NOMO-1 treated with DMSO at 0.1 percent for 48 hours (cell line): ENCODE measurements around the gene CCDC33.

Experiments used
- DNase-seq: peaks from one replicate; lab custom pipeline; 2025; ENCODE audit not compliant: unreplicated experiment; lab: John Stamatoyannopoulos, UW

The CCDC33 gene

DNA sequence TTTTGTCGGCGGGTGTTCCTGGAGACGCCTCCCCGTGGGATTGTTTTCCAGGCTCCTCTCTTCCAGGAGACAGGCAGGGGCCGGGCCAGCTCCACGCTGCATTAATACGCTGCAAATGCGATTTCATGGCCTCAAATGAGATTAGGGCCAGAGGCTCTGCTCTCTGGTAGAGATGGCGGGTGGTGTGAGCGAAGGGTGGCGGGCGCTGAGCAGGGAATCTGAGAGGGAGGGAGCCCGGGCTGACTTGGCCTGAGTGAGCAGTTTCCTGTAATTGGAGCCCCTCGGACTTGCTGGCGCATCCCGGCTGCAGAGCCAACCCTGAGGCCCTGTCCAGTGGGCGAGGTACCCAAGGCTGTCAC, 7.4 kb upstream of the CCDC33 start:
- no peak for DNase-seq

DNA sequence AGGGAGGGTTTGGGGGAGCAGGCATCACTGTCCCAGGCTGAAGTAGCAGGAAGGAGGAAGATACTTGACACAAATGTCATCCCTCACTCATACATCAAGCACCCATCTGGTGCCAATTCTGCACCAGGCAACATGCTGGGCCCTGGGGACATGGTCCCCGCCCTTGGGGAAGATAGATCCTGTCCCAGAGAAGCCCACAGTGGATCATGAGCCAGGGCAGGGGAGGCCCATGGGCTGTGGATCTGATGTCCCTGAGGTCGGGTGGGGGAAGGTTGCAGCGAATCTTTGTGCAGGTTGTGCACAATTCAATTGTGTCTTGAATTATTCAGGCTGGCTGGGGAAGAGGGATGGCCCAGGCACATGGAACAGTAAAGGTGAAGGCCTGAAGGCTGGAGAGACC, 6.4 kb upstream of the CCDC33 start:
- no peak for DNase-seq

DNA sequence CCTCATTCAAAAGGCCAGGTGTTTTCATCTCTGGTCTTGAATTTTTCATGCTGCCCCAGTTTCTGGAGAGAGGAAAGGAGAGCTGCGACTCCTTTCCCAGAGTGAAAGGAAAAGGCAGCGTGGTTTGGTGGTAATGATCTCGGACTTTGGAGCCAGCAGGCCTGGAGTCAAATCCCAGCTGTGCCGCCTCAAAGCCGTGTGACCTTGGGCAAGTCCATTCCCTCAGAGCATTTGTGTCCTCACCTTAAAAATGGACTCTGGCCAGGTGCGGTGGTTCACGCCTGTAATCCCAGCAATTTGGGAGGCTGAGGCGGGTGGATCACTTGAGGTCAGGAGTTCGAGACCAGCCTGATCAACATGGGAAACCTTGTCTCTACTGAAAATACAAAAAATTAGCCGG, 4.7 kb upstream of the CCDC33 start:
- DNase-seq, result no peak

DNA sequence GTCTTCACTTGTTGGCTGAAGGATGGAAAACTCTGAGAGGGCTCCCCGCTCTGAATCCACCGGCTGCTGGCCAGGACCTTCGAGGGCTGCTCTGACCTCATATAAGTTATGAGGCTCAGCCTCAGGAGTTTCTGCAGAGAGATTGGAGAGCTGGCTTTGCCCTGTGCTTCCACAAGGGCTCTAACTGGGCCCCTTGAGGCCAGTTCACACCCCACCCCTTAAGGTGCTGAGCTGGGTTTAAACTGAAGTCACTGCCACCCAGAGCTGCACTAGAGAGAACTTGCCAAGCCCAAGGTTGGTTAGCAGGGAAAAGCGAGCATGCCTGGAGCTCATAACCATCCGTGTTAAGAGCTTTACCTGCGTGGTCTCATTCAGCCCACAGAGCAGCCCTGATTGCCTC, 2.8 kb upstream of the CCDC33 start:
- DNase-seq, result no peak

DNA sequence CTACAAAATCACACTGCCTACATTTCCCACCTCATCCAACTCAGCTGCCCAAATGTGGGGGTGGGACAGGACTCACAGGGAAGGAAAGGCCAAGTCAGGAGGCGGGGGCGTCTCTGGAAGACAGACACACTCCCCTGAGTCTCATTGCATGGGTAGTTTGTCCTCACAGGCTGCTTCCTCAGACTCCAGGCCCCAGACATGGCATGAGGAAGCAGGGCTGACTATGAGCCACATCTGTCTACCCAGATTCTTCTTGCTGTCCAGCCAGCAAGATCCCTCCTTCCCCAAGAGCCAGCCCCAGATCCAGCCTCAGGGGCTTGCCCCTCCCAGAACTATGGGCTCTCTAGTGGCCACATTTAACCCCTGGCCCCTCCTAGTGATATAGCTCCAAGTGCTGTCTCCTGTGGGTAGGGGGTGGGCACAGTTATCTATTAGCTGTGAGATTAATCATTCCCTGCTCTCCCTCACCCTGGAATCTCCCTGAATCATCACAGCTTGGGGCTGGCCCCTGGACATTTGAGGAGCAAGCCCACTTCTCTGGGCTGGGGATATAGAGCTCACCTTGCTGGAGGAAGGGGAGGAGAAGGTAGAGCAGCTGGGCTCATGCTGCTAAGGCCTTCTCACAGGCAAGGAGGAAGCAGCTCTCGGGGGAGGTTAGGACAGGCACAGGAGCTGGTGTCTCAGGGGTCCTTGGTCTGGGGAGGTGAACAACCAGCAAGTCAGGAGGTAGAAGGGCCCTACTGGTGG, 2.1 kb upstream of the CCDC33 start:
- no peak for DNase-seq

DNA sequence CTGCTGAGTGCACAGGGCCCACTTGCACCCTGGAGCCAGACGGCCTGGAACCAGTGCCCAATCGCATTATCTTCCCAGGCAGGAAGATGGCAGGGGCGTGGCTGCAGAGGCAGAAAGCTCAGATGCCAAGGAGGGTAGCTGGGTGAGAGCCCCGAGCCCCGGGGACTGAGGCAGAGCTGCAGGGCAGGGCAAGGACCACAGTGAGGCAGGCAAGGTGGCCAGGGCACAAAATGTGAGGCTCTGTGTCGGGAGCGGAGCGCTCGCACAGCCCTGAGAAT, 1.6 kb upstream of the CCDC33 start:
- no peak for DNase-seq

DNA sequence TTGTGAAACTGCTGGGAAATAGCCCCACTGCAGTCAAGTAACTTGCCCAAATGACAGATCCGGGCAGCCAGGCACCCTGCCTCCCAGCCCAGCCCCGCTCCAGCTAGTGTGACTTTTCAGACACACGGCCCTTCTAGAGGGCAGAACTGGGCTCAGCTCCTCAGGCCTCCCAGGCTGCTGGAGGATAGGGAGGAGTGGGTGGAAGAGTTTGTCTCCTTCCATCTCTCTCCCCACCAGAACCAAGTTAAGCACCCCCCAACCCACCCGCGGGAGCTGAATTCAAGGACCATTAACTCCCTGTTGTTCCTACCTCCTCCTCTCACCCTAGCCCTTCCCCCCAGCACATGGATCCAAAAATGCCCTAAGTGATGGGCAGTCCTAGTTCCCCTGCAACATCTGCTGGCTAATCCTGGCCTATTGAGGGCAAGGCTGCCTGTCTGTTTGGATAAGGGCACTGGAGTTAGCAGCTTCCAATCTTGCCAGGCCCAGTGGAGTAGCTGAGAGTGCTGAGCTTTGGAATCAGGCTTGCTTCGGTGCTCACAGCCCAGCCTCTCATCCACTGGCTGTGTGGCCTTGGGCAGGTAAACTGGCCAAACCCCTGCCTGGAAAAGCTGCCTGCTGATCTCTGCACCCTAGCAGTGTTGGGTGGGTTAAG, 3.1 kb downstream of the CCDC33 start:
- DNase-seq, result no peak

DNA sequence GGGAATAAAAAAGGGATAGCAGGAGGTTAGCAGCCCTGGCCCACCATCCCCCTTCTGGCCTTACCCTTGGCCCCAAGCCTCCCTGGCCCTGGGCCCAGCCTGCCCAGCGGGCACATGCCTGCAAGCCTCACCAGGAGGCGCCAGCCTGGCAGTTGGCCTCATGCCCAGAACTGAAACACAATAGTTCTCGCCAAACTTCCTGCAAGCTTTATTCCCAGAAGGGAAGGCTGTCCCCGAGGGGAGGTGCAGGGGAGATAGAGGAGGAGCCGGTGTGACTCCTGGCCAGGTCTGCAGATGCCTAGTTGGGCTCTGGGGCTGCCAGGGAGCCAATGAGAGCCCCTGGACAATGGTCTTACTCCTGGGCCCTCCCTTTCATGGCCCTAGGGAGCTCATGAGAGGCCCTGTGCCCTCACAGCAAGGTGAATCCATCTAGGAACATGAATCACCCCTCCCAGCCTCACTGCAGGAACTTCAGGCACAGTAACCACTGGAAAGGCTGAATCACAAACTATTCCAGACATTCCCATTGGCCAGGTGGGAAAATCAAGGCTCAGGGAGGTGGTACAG, 4.0 kb downstream of the CCDC33 start:
- no peak for DNase-seq

DNA sequence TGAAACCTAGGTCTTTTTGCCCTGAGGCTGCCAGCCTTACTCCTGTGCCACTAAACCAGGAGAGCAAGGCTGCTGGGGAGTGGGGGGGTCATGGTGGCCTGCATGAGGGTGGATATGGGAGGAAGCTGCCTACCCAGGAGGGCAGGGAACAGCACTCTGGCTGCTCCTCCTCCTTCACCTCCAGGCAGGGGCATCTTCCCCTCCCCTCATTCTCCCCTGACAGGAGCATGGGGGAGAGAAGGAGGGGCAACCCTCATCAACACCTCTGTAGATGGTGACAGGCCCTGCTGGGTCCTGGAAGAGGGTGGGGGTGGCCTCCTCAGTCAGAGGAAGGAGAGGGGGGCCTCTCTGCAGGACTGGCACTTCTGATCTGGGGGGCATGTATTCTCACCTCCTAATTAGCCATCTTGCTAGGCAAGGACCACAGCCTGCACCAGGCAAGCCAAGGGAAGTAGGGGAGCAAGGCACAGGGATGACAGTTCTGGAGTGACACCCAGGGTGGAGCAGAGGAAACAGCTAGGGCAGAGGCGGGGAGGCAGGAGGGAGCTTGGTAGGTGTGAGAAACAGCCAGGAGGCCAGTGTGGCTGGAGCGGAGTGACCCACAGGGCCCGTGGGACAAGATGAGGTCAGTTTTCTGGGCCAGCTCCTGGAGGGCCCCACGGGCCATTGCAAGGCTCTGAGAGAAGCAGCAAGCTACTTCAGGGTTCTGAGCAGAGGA, 4.9 kb downstream of the CCDC33 start:
- no peak for DNase-seq

DNA sequence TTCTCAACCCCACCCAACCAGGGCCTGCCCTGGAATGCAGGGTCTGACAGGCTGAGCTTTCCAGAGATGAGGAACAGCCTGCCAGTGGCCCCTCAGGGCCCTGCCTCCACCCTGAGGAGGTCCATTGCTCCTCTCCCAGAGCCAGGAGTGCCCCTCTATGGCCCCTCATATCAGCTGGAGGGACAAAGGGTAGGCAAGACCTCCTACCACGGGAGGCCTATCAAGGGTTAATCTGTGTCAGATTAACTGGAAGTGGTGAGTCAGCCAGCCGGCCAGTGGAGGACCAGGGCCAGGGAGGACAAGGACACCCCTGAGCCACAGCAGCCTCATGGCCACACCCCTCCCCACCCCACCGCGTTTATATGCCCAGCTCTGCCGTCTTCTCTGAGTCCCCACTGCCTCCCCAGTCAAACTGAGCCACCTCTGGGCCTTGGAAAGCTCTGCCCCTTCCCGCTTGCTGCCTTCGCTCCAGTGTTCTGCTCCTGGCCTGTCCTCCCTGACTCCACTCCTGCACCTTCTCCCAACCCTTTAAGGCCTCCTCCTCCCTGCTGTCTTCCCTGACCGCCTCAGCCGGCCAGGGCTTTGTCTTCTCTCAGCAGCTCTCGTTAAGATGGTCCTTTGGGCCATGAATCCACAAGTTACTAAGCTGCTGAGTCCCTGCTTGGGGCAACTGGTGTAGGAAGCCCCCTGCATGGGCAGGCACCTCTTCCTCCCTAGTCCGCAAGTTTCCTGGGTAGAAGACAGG, 6.5 kb downstream of the CCDC33 start:
- DNase-seq, result no peak

DNA sequence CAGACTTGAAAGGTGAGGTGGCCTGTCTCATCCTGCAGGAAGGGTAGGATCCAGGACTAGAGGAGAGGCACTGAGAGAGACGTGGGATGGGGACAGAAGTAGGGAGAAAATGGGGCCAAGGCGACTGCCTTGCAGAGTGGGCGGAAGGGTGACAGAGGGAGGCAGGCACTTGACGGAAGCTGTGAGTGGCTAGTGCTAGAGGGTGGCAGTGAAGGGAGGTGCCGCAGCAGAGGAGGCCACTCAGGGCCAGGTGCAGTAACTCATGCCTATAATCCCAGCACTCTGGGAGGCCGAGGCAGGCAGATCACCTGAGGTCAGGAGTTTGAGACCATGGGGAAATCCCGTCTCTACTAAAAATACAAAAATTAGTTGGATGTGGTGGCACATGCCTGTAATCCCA, 7.3 kb downstream of the CCDC33 start:
- no peak for DNase-seq

DNA sequence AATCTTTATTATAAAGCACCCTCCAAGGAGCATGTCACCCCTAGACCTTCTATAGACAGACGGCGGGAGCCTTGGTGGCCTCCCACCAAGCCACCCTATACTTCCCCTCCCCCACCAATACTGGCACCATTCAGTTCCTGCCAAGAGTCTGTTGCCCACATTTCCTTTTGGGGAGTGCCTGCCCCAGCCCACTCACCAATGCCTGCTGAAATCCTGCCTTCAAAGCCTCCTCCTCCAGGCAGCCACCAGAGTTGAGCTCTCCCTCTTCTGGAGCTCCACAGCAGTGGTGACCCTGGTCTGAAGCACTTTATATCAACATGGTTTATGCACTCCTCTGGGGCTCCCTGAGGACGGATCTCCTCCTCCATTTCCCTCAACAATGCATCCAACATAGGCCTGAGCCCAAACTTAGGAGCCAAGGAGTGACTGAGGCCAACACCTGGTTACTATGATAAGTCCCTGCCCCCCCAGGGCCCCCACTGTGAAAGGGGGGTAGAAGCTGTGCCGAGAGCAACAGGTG, 8.8 kb downstream of the CCDC33 start:
- no peak for DNase-seq

DNA sequence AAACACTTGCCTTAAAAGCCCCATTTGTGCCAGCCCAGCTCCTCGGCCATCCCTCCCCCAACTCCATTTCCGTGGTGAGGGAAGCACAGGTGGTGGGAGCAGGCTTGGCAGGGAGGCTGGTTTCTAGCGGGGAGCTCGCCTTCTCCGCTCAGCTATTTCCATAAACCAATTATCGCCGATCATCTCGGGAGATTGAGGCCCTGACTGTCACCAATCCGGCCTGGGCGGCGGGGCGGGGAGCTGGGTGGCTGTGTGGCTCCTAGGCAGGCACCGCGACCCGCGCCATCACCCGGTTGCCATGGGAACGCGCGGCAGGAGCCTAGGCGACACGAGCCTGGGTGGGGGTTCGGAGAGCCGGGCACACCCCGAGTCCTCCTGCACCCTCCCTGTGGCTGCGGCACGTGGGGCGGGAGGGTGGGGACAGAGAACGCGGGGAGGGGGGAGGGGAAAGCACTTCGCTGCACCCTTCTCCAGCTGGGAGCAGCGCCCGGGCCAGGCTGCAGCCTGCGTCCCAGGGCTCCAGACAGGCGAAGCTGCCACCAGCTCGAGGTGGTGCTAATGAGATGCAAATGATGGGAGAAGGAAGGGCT, 9.3 kb downstream of the CCDC33 start:
- no peak for DNase-seq

DNA sequence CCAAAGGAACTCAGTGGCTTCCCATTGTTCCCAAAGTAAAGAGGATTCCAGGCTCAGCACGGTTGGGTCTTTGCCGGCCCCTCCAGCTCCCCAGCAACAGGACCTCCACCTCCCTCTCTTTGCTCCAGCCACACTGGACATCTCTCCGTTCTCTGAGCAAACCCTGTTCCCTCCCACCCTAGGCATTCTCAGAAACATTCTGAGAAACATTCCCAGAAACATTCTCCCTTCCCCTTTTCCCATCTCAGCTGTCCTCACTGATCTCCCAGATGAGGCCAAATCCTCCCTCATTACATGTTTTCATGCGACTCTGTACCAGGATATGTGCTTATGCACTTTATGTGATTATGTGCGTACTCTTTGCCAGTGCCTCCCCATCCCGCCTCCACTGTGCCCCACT, 14.1 kb downstream of the CCDC33 start:
- DNase-seq, result no peak

DNA sequence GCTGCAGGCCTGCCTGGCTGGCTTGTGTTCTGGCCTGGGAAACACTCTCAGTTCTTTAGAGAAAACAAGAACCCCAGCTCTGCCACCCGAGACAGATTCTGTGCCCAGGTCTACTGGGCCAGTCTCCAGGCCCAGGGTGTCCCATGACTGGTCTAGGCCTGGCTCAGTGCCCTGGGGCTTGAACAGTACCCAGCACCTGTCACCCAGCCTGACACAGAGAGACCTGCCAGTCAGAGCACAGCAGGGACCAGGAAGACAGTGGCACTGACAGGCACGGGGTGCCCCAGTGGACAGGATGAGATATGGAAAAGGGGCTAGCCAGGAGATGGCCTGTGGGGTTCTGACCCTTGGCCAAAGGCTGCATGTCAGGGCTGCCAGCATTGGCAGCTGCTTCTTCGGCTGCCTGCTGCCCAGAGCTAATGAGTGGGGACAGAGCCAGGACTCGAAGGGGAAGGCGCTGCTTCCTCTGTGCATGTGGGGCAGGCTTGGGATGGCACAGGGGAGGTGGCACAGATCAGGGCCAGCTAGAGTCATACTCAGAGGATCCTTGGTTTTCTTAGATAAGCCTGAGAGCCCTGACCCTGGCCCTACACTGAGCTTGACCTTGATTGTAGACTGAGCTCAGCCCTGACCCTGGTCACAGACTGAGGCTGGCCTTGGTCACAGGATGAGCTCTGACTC, 15.1 kb downstream of the CCDC33 start:
- no peak for DNase-seq

DNA sequence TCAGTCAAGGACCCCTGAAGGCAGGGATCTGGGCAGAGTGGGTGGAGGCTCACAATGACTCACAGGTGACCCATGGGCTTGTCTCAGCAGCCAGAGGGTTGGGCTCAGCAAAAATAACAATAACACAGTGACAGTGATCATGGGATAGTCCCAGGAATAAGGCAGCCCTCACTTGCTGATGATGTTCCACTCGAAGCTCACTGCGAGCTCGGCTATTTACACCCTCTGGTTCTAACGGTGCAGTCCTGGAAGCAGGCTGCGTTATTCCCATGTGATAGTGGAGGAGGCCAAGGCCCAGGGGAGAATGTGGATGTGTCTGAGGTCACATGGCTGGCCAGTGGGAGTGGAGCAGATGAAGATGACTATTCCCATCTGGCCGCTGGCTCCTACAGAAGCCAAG, 16.2 kb downstream of the CCDC33 start:
- DNase-seq, result no peak

DNA sequence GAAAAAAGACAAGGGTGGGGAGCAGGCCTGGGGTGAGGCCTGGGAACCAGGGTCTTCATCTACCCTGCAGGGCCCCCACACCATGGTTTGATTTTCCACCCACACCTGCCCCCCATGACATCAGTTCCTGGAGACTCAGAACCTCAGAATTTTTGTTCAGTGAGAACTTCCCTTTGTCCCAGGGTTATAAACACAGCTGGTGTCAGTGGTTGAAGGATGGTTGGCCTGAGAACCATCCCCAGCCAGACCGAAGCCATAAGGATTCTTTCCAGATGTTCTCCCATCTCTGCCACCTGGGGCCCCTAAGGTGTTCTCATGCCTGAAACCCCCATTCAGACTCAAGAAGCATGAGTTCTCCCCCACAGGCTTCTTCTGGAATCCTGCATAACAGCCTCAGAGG, 16.6 kb downstream of the CCDC33 start:
- DNase-seq, result no peak

DNA sequence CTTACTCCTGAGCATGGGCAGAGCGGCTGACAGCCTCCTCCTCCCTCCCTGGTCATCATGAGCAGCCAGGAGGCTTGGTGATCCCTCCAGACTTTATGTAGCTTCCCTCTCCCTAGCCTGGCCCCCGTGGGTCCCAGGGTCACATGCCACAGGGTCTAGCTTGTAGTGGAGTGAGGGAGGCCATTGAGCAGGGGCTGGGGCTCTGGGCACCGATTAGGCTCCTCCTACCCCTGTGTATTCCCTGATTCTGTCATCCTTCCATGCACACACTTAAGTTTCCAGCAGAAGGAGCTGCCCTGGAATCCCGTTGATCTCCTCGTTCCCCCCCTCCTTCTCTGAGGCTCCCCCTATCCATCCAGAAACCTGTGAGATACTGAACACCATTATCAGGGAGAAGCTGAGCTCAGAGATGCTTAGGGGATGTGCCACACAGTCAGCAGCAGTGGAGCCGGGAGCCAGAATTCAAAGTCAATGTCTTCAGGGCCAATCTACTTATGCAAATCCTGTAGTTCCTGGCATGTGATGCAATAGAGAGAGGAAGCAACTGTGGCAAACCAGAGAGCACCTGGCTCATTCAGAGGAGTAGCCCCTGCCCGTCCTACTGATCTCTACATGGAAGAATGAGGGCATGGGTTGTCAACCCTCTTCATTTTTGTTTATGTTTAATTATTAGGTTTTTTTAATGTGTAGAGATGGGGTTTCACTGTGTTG, 17.2 kb downstream of the CCDC33 start:
- no peak for DNase-seq

DNA sequence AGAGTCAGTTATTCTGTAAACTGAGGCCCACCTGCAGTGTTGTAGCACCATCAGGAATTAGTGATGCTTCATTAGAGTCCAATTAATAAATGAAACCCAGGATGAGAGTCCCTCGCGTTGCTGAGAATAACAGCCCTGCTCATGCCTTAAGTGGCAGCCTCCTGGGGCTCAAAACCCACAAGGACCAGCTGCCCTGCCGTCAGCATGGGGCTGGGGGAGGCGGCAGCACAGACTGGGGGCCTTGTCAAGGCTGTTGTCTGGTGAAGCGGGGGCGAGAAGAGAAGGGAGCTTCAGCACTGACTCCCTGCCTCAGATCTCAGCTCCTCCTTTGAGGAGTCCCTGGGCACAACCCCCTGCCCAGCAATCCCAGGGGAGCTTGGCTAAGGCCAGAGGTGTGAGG, 21.0 kb downstream of the CCDC33 start:
- DNase-seq, result no peak

DNA sequence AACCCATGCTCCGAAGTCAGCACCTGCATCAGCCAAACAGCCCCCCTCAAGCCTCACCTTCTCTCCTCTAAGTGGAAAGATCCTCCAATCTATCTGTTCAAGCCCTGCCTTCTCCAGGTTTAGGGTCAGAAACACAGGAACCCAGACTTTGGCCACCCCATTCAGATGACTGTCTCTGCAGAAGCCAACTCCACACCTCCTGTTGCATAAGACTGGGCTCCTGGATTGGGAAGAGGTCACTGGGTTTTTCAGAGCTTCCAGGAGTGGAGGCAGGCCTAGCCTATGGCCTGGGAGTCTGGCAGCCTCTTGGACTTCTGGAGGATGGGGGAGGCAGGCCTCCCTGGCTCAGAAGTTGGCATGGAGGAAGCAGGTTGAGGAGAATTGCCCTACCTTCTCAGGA, 21.5 kb downstream of the CCDC33 start:
- no peak for DNase-seq
